CD4-positive, alpha-beta T cell treated with Interleukin-6 for 4 hours (primary cell): Measurements from ENCODE around the gene EFNA5.

Source experiments
- DNase-seq: peaks from one replicate; pipeline ENCODE4 v3.0.0-alpha.2; 2020; ENCODE audit warnings: mixed read lengths

EFNA5 gene

GRCh38 chr5:107383414-107383813, 287.3 kb downstream of the EFNA5 start:
- no peak for DNase-seq

- DNase-seq = no peak
These were observed 289.4 kb downstream of the EFNA5 start for GRCh38 chr5:107381189-107381856.

DNA sequence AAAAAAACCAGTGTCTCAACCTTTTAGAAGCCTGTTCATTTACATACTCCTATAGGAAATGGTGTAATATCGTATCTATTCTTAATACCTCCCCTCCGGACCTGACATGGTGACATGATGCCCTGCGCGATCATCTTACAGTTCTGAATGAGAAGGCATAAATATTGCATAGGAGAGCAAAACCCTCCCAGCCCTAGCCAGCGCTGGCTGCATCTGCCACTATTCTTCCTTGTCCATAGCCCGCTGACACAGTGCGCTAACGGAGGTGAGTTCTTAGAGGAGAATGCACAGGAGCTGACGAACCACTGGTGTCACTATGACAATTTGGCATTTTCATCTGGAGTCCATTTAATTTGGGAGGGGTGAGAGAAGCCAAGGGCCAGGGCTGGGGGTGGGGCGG, 290.1 kb downstream of the EFNA5 start:
- DNase-seq = no peak

- no peak for DNase-seq
These were observed 292.4 kb downstream of the EFNA5 start for GRCh38 chr5:107378218-107378899.

GRCh38 chr5:107377277-107377609, 293.5 kb downstream of the EFNA5 start:
- no peak for DNase-seq

DNA sequence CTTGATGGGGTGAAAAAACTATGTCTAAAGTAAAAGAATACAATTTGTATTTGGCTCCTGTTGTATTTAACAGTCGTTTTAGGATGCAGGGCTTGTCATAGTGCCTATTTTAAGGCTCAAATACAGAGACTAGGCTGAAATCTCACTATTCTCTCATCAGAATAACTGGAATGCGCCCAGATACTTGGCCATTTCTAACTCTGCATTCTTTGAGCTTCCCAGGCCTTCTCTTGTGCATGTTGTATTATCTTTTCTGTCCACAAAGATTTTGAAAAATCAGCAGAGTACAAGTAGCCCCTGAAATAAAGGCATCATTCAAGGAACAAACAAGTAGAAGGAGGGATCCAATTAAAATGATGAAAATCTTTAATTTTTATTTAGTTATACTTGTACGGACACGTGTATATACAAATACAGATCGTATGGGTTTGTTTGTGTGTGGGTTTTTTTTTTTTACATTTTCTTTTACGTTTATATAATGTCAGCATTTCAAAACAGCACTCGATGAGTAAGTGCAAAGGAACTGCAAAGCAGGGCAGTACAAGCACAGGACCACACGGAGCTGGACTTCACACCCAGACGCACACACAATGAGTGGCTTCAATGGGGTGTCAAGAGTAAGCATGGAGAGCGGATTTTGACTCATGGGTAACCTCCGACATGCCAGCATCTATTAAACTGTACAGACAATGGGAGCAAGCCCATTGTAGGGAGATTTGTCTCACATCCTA, 294.0 kb downstream of the EFNA5 start:
- DNase-seq = no peak

DNA sequence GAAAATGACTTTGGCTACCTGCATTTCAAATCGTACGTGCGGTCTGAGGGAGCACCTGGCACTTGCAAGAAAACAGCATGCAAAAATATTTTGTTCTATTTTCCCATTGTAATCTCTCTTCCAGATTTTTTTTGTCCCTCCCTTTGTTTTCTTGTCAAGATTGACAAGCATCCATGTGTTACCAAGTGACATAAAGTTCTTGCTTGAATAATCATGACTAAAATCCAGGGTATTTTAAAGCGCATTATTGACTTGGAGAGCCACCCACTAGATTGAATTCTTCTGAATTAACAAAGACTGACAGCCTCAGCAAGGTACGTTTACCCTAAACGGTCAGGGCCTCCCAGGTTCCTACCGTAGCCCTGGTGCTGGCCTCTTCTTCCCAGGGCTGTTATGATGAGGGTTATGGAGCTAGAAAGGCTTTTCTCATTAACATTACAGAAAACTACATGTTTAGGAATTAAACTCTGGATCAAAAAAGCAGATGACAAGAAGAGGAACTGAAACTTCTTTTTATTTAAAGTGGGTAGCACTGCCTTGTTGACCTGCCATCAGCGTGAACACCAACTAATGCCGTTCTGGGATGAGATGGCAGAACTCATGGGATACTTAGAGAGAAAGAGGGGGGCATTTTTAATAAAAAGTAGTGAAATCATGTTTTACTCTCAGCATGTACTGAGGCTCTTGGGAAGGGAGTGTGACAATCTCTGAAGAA, 297.0 kb downstream of the EFNA5 start:
- no peak for DNase-seq

DNA sequence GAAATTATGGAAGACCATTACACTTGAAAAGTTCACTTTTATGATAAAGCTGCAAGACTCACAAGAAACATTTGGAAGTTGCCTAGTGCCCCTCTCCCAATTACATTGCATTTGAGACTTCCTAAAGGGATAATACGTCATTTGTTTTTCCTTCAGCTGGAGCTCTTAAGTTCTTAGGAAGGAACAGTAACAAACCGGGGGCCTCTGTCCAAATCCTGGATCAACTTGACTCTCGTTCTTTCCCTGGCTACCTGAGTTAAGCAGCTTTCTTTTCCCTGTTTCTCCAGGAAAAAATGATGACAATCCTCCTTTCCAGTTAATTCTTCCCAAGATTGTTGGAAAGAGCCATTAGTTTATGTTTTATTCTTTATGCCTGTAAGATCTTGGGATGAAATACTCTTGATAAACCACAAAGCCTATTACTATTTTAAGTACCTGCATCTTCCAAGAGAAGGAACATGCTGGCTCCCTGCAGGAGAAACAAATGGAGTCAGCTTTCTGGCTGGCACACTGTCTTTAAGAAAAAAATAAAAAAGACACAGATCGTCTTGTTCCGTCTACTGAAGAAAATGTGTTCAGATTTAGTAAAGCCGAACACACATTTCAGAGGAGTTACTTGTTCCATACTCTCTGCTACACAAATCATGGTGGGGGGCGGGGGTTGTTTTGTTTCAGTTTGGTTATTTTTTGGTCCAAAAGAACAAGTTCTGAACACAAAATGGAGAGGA, 297.9 kb downstream of the EFNA5 start:
- no peak for DNase-seq

GRCh38 chr5:107370396-107370968, 300.3 kb downstream of the EFNA5 start:
- DNase-seq = no peak

DNA sequence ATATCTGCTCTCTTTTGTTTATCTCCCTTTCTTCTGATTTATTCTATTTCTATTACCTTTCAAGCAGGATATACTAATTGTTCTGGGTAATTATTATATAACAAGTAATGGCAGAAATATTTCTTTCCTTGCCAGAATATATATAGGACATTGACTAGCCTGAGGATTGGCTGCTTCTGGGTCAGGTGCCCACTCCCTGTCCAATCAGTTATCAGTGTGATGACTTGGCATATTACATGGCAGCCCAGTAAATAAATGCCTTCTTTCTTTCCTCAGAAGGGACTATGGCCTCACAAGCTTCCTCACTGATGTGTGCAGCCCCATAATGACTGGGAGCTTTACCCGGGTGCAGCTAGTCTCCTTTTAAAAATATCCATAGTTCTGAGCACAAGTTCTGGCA, 301.1 kb downstream of the EFNA5 start:
- DNase-seq = no peak

- no peak for DNase-seq
These were observed 302.1 kb downstream of the EFNA5 start for GRCh38 chr5:107368615-107369014.

DNA sequence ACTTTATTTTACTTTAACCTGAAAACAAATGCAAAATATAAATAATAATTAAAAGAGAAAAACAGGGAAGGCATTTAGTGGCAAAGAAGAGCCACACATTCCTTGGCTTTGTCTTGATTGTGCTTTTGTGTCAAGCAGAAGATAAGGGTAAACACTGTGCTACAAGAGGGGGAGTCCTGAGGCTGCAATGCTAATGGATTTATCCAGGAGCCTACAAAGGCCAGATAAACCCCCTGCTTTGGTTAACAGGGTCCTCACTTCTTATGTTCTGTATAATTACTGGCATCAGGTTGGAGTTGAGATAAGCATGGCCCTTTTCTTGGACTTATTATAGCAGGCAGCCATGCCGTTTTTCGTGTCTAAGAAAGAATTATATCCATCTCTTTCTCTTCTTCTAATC, 302.8 kb downstream of the EFNA5 start:
- DNase-seq = no peak

DNA sequence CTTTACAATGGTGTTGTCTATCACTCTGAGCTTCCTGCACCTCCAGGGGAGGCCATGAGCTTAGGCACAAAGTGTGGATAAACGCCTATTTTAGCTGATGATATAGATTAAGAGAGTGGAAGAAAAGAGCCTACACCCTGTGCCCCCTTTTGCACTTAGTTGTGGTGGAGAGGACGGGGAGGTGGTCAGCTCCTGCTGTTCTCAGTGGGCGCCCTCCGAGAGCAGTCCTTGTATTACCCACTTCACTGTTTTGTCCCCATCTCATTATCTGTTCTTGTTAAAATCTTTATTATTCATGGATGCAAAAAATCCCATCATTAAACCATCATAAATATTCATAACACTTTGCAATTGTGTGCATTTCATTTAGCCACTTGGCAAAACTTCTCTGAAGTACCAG, 303.3 kb downstream of the EFNA5 start:
- no peak for DNase-seq

DNA sequence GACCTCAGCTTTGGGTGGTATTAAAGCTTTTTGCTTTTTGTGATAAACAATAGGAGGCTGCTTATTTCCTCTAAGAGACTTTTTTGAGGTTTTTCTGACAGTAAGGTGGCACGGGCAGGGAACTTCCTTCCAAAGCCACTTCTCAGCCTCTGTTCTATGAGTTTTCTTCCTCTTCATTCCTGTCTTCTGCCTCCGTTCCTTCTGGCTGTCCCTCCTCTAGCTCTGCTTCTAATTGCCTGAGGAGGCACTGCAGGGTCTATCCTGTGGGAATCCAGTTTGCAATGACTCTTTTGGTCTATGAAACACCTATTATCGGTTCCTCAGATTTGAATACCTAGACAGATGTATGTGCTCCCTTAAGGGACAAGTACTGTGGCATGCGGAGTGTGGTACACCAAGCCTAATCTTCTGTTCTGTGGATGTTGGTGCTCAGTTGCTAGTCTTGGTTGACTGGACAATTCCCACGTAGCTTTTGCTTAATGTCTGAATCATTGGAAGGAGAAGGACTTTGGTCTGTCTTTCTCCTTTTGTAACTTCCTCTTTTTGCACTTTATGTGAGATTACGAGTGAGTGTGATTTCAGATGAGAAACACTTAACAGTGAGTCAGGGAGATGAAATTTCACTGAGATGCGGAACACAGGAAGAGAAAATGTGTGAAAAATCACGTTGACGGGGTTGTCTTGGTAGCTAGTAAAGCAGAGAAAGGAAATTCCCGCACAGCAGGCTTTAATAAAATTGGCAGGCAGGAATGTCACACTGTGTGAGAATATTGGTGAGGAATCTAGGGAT, 305.2 kb downstream of the EFNA5 start:
- no peak for DNase-seq

GRCh38 chr5:107364443-107365319, 306.1 kb downstream of the EFNA5 start:
- no peak for DNase-seq

DNA sequence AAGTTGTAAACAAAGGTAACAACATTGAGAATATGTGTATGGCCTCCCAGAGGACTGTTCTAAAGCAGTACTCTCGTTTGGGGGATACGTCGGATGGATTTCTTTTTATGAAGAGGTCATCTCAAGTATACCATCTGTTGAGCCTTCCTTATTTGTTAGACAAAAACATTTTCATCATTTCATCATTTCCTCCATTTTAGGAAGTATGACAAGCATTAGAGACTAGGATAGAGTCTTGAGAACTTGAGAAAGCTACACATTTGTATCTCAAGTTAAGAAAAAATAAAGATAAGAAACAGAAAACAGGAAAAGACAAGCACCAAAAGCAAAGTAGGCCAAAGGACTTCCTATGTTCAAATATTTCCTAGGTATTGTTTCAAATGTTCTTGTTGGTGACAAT, 307.0 kb downstream of the EFNA5 start:
- DNase-seq = no peak

- DNase-seq = no peak
These were observed 308.8 kb downstream of the EFNA5 start for GRCh38 chr5:107361945-107362344.

DNA sequence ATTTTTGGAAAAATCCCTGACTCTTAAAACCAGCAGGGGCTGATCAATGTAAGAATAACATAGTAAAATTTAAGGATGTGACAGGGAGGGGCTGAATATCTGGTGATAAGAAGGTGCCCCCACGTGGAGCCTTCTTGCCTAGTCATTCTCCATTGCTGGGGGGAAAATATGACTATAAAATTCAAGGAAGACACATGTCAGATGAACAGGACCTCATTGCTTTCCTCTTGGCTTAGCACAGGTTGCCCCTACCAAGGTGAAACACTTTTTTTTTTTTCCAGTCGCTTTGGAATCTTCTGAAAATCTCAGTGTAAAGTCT, 310.9 kb downstream of the EFNA5 start:
- no peak for DNase-seq

GRCh38 chr5:107359033-107359915, 311.5 kb downstream of the EFNA5 start:
- no peak for DNase-seq

GRCh38 chr5:107356891-107357290, 313.8 kb downstream of the EFNA5 start:
- DNase-seq = no peak
